HepG2 (cell line): ENCODE results near the gene RAC3. TPM values are rescaled to one million over a fixed set of nuclear protein-coding genes. Genes with fewer than 3 reads are reported as not detected.

ENCODE experiments used
- BCL6 ChIP-seq: IDR thresholded peaks from 2 replicates; pipeline ENCODE4 v1.6.1; 2016; ENCODE audit warnings: missing genetic modification reagents, missing compliant biosample characterization
- ESRRA ChIP-seq: sonication (generic); formaldehyde crosslinking; IDR thresholded peaks from 2 replicates; pipeline ENCODE4 v1.5.1; 2020; ENCODE audit warnings: mild to moderate bottlenecking, low read depth, missing genetic modification reagents
- JUND ChIP-seq: sonication (generic); formaldehyde crosslinking; IDR thresholded peaks from 2 replicates; pipeline ENCODE4 v1.8.0; 2022; ENCODE audit warnings: mild to moderate bottlenecking, missing genetic modification reagents
- KDM2A ChIP-seq: sonication (generic); formaldehyde crosslinking; IDR thresholded peaks from 2 replicates; pipeline ENCODE4 v1.4.0; 2020; ENCODE audit warnings: low read depth, missing genetic modification reagents, borderline replicate concordance
- MED1 ChIP-seq: sonication (generic); formaldehyde crosslinking; IDR thresholded peaks from 2 replicates; pipeline ENCODE4 v1.4.0; 2020; ENCODE audit warnings: missing genetic modification reagents
- PATZ1 ChIP-seq: sonication (generic); formaldehyde crosslinking; IDR thresholded peaks from 2 replicates; pipeline ENCODE4 v1.4.0; 2020; ENCODE audit warnings: missing genetic modification reagents
- RAD51 ChIP-seq: fragments of 450-650 bp; IDR thresholded peaks from 2 replicates; pipeline ENCODE4 v1.6.1; 2016; ENCODE audit warnings: borderline replicate concordance
- TFDP1 ChIP-seq: IDR thresholded peaks from 2 replicates; pipeline ENCODE4 v1.6.1; 2016; ENCODE audit warnings: missing compliant biosample characterization, missing genetic modification reagents, borderline replicate concordance
- ZMAT3 ChIP-seq: sonication (generic); formaldehyde crosslinking; conservative IDR thresholded peaks from 2 replicates; pipeline ENCODE4 v1.7.0; 2021; ENCODE audit warnings: missing genetic modification reagents
- ZNF136 ChIP-seq: sonication (generic); formaldehyde crosslinking; IDR thresholded peaks from 2 replicates; pipeline ENCODE4 v1.8.1; 2022; ENCODE audit warnings: low read depth, mild to moderate bottlenecking, moderate library complexity, missing genetic modification reagents
- ZNF18 ChIP-seq: sonication (generic); formaldehyde crosslinking; IDR thresholded peaks from 2 replicates; pipeline ENCODE4 v1.8.0; 2022; ENCODE audit warnings: mild to moderate bottlenecking, missing genetic modification reagents; ENCODE audit not compliant: insufficient replicate concordance
- ZNF20 ChIP-seq: sonication (generic); formaldehyde crosslinking; IDR thresholded peaks from 2 replicates; pipeline ENCODE4 v1.4.0; 2020; ENCODE audit warnings: mild to moderate bottlenecking, moderate library complexity, missing genetic modification reagents
- ZNF34 ChIP-seq: sonication (generic); formaldehyde crosslinking; IDR thresholded peaks from 2 replicates; pipeline ENCODE4 v1.4.0; 2020; ENCODE audit warnings: mild to moderate bottlenecking, missing genetic modification reagents, borderline replicate concordance
- ZNF616 ChIP-seq: sonication (generic); formaldehyde crosslinking; IDR thresholded peaks from 2 replicates; pipeline ENCODE4 v1.5.0; 2020; ENCODE audit warnings: low read depth, mild to moderate bottlenecking, missing genetic modification reagents
- ZNF703 ChIP-seq: sonication (generic); formaldehyde crosslinking; IDR thresholded peaks from 2 replicates; pipeline ENCODE4 v1.5.1; 2020; ENCODE audit warnings: missing genetic modification reagents, mild to moderate bottlenecking, moderate library complexity, borderline replicate concordance
- ZNF704 ChIP-seq: sonication (generic); formaldehyde crosslinking; IDR thresholded peaks from 2 replicates; pipeline ENCODE4 v1.8.1; 2023; ENCODE audit warnings: mild to moderate bottlenecking, inconsistent platforms, moderate library complexity, missing genetic modification reagents, borderline replicate concordance
- ZNF777 ChIP-seq: sonication (generic); formaldehyde crosslinking; IDR thresholded peaks from 2 replicates; pipeline ENCODE4 v1.4.0; 2020; ENCODE audit warnings: missing genetic modification reagents
- ZNF784 ChIP-seq: sonication (generic); formaldehyde crosslinking; IDR thresholded peaks from 2 replicates; pipeline ENCODE4 v1.5.1; 2020; ENCODE audit warnings: missing genetic modification reagents, mild to moderate bottlenecking, borderline replicate concordance
- ZNF841 ChIP-seq: sonication (generic); formaldehyde crosslinking; IDR thresholded peaks from 2 replicates; pipeline ENCODE4 v1.8.1; 2023; ENCODE audit warnings: missing genetic modification reagents, borderline replicate concordance
- ZSCAN31 ChIP-seq: sonication (generic); formaldehyde crosslinking; IDR thresholded peaks from 2 replicates; pipeline ENCODE4 v1.5.0; 2020; ENCODE audit warnings: low read depth, mild to moderate bottlenecking, missing genetic modification reagents
- polyA plus RNA-seq, 8 experiments: library from polyadenylated mRNA; depleted of rRNA in 3 of 8; stranded (reverse) in 7 of 8; unstranded in 1 of 8; fragments of >200 nt; fragmentation: Illumina TruSeq in 4 of 8; extraction: Trizol in 4 of 8; gene quantifications; 2 replicates each; pipeline versions ENCODE4 v1.2.1 to v1.2.3, GENCODE V29; 2011 to 2016; ENCODE audit warnings: low read depth in 4 of 8, missing spikeins in 1 of 8, mixed read lengths in 1 of 8; ENCODE audit not compliant: insufficient read depth in 1 of 8
- total RNA-seq, 5 experiments: library from RNA; depleted of rRNA; stranded (reverse); fragments of >200 nt; fragmentation: Illumina TruSeq; extraction: Trizol; gene quantifications; 2 replicates each; pipeline ENCODE4 v1.2.3, GENCODE V29; 2016; ENCODE audit warnings: low read depth in 1 of 5

The RAC3 gene
- total and polyA plus RNA-seq, 2 of the 13 experiments (the other 11 are each of a cell fraction or from before 2014, with no cell fraction given): 10.5 to 21.3 TPM

- TF ChIP-seq TFDP1 (CRISPR knock-in tag): no peak
- TF ChIP-seq ZNF616 (CRISPR knock-in tag): 0 out of 2 replicates have a peak, but pooled peaks have one; percentile 1
- TF ChIP-seq ZNF18 (CRISPR knock-in tag): peak; percentile 35
- no peak for TF ChIP-seq ZNF704
- no peak for TF ChIP-seq BCL6
- TF ChIP-seq PATZ1: no peak
- no peak for TF ChIP-seq JUND
- peak; percentile 11; the same call in 1 of the 2 replicates for TF ChIP-seq ZNF784
- TF ChIP-seq ZNF34 (CRISPR knock-in tag): no peak
- TF ChIP-seq ZMAT3: no peak
- TF ChIP-seq MED1 (CRISPR knock-in tag): no peak
- no peak for TF ChIP-seq ZNF703
- 0 out of 2 replicates have a peak, but pooled peaks have one; percentile 48 for TF ChIP-seq ZSCAN31 (CRISPR knock-in tag)
- 0 out of 2 replicates have a peak, but pooled peaks have one; percentile 56 for TF ChIP-seq ZNF20 (CRISPR knock-in tag)
- no peak for TF ChIP-seq RAD51
- no peak for TF ChIP-seq ZNF841
- TF ChIP-seq KDM2A: no peak
- TF ChIP-seq ESRRA (CRISPR knock-in tag): no peak; the same call in 1 of the 2 replicates
- TF ChIP-seq ZNF777 (CRISPR knock-in tag): no peak
- no peak for TF ChIP-seq ZNF136 (CRISPR knock-in tag)
Measured at GRCh38 chr17:81996232-81996756, 35.2 kb upstream of the RAC3 start (continued).
